HepG2 (cell line): ENCODE measurements around the gene EIF5. TPM values are rescaled to one million over a fixed set of nuclear protein-coding genes. Genes with fewer than 3 reads are reported as not detected.
A peak's percentile ranks its signal among the peaks of the same experiment; 100 is the strongest.

ENCODE experiments used
- ARNT ChIP-seq: fragments of 450-650 bp; IDR thresholded peaks from 2 replicates; pipeline ENCODE4 v1.6.1; 2017
- DDIT3 ChIP-seq: sonication (generic); formaldehyde crosslinking; IDR thresholded peaks from 2 replicates; pipeline ENCODE4 v1.4.0; 2020; ENCODE audit warnings: mild to moderate bottlenecking, missing genetic modification reagents
- E2F5 ChIP-seq: sonication (generic); formaldehyde crosslinking; conservative IDR thresholded peaks from 2 replicates; pipeline ENCODE4 v1.4.0; 2020; ENCODE audit warnings: missing genetic modification reagents
- EED ChIP-seq: sonication (generic); formaldehyde crosslinking; IDR thresholded peaks from 2 replicates; pipeline ENCODE4 v1.5.0; 2020; ENCODE audit warnings: mild to moderate bottlenecking, missing genetic modification reagents
- HDAC1 ChIP-seq: sonication (generic); formaldehyde crosslinking; IDR thresholded peaks from 2 replicates; pipeline ENCODE4 v1.5.1; 2020; ENCODE audit warnings: mild to moderate bottlenecking, missing genetic modification reagents
- JUN ChIP-seq: sonication (generic); formaldehyde crosslinking; IDR thresholded peaks from 2 replicates; pipeline ENCODE4 v1.4.0; 2020; ENCODE audit warnings: mild to moderate bottlenecking, missing genetic modification reagents
- MAFK ChIP-seq, 2 experiments: IDR thresholded peaks in 1 of 2; conservative IDR thresholded peaks in 1 of 2; 2 replicates each; pipeline ENCODE4 v1.6.1; 2011; ENCODE audit warnings: improper control_type of control experiment in 2 of 2, low read length in 2 of 2
- MYC ChIP-seq: sonication (generic); formaldehyde crosslinking; IDR thresholded peaks from 2 replicates; pipeline ENCODE4 v1.9.0; 2021; ENCODE audit warnings: missing genetic modification reagents, borderline replicate concordance
- NFRKB ChIP-seq: fragments of 450-650 bp; IDR thresholded peaks from 2 replicates; pipeline ENCODE4 v1.6.1; 2017
- NR3C1 ChIP-seq: sonication (generic); formaldehyde crosslinking; IDR thresholded peaks from 2 replicates; pipeline ENCODE4 v1.4.0; 2020; ENCODE audit warnings: missing genetic modification reagents
- SAFB2 ChIP-seq: sonication (generic); formaldehyde crosslinking; IDR thresholded peaks from 2 replicates; pipeline ENCODE4 v1.5.1; 2020; ENCODE audit warnings: missing genetic modification reagents, low read depth, mild to moderate bottlenecking, borderline replicate concordance
- SP1 ChIP-seq, 2 experiments: fragments of 450-650 bp in 1 of 2; sonication (generic) in 1 of 2; formaldehyde crosslinking in 1 of 2; IDR thresholded peaks; 2 replicates each; pipeline versions ENCODE4 v1.4.0 to v1.6.1; 2016 to 2020; ENCODE audit warnings: missing genetic modification reagents in 1 of 2
- SRY ChIP-seq: sonication (generic); formaldehyde crosslinking; IDR thresholded peaks from 2 replicates; pipeline ENCODE4 v1.8.0; 2022; ENCODE audit warnings: mild to moderate bottlenecking, missing genetic modification reagents
- TCF12 ChIP-seq, 2 experiments: fragments of 450-650 bp in 1 of 2; sonication (generic) in 1 of 2; formaldehyde crosslinking in 1 of 2; IDR thresholded peaks; 2 replicates each; pipeline versions ENCODE4 v1.6.1 to v1.8.0; 2017 to 2022; ENCODE audit warnings: antibody characterized with exemption in 1 of 2, mild to moderate bottlenecking in 1 of 2, missing genetic modification reagents in 1 of 2, moderate library complexity in 1 of 2
- TGIF2 ChIP-seq: IDR thresholded peaks from 2 replicates; pipeline ENCODE4 v1.6.1; 2016; ENCODE audit warnings: control low read depth, missing compliant biosample characterization
- ZBTB34 ChIP-seq: sonication (generic); formaldehyde crosslinking; IDR thresholded peaks from 2 replicates; pipeline ENCODE4 v1.8.0; 2022; ENCODE audit warnings: mild to moderate bottlenecking, missing genetic modification reagents
- ZNF276 ChIP-seq: sonication (generic); formaldehyde crosslinking; IDR thresholded peaks from 2 replicates; pipeline ENCODE4 v1.4.0; 2020; ENCODE audit warnings: mild to moderate bottlenecking, low read depth, missing genetic modification reagents
- ZNF414 ChIP-seq: sonication (generic); formaldehyde crosslinking; IDR thresholded peaks from 2 replicates; pipeline ENCODE4 v1.5.0; 2020; ENCODE audit warnings: missing genetic modification reagents
- polyA plus RNA-seq, 8 experiments: library from polyadenylated mRNA; depleted of rRNA in 3 of 8; stranded (reverse) in 7 of 8; unstranded in 1 of 8; fragments of >200 nt; fragmentation: Illumina TruSeq in 4 of 8; extraction: Trizol in 4 of 8; gene quantifications; 2 replicates each; pipeline versions ENCODE4 v1.2.1 to v1.2.3, GENCODE V29; 2011 to 2016; ENCODE audit warnings: low read depth in 4 of 8, missing spikeins in 1 of 8, mixed read lengths in 1 of 8; ENCODE audit not compliant: insufficient read depth in 1 of 8
- total RNA-seq, 5 experiments: library from RNA; depleted of rRNA; stranded (reverse); fragments of >200 nt; fragmentation: Illumina TruSeq; extraction: Trizol; gene quantifications; 2 replicates each; pipeline ENCODE4 v1.2.3, GENCODE V29; 2016; ENCODE audit warnings: low read depth in 1 of 5

Gene EIF5
- total and polyA plus RNA-seq, 2 of the 13 experiments (the other 11 are each of a cell fraction or from before 2014, with no cell fraction given): 189 to 281 TPM

- peak; percentile 83 for TF ChIP-seq MYC (CRISPR knock-in tag)
- TF ChIP-seq SAFB2 (CRISPR knock-in tag): 0 out of 2 replicates have a peak, but pooled peaks have one; percentile 14
- no peak for TF ChIP-seq MAFK (conservative IDR thresholded peaks at IDR 0.05 in 1 of 2, IDR thresholded peaks at IDR 0.05 in 1 of 2; ENCODE audit: low read length in 2 of 2)
- peak; percentile 19; the same call in 1 of the 2 replicates for TF ChIP-seq ZNF414 (CRISPR knock-in tag)
- TF ChIP-seq HDAC1: peak; percentile 41
- no peak for TF ChIP-seq E2F5
- TF ChIP-seq ZNF276: peak; percentile 25; the same call in 1 of the 2 replicates
- TF ChIP-seq DDIT3: no peak
- TF ChIP-seq SP1 (IDR thresholded peaks at IDR 0.05): peak; percentile 86
- TF ChIP-seq SP1 (CRISPR knock-in tag; IDR thresholded peaks at IDR 0.05): peak; percentile 91
- no peak for TF ChIP-seq NFRKB
- TF ChIP-seq EED (CRISPR knock-in tag): peak; percentile 78; the same call in 1 of the 2 replicates
- TF ChIP-seq TGIF2: peak; percentile 39; the same call in 1 of the 2 replicates
- TF ChIP-seq NR3C1: no peak
- no peak for TF ChIP-seq ARNT
- no peak for TF ChIP-seq ZBTB34 (CRISPR knock-in tag)
- no peak for TF ChIP-seq TCF12 (IDR thresholded peaks at IDR 0.05)
- no peak for TF ChIP-seq TCF12 (CRISPR knock-in tag; IDR thresholded peaks at IDR 0.05)
- no peak for TF ChIP-seq JUN
- TF ChIP-seq SRY: peak; percentile 90
These were observed at the start of gene EIF5 (continued) for GRCh38 chr14:103333754-103334643.
